Measurements from ENCODE around the gene GGT5.

The GGT5 gene

DNA sequence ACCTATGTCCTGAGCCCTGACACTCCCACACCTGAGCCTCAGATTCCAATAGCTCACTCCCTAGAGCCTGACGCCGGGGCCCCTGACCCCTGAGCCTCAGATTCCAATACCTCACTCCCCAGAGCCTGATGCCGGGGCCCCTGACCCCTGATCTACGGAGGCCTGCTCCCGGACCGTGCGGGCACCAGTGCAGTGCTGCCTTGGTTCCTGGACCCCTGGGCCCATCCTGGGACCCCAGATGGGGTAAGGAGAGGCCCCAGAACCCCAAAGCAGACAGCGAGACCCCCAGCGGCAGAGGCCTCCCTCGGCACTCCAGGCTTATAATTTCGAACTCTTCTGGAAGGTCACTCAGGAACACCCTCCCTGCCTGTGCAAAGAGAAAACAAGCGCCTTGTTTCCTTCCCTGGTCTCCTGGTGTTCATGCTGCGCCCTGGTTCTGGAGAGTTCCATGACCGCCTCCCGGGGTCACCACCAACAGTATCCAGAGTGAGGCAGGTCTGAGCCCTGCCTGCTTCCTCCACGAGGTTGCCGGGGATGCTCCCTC is 56.1 kb downstream of the GGT5 start:
- Histone ChIP-seq H2BK15ac (ENCODE audit: low read length) (peak overlapping the region; percentile 83), H3K27ac (replicated peaks; ENCODE audit: low read length) (no peak overlapping the region), H3K27me3 (ENCODE audit: control insufficient read depth in 3 of 3, insufficient read depth in 3 of 3, low read depth in 1 of 3, low read length in 3 of 3) (no peaks in the 10 kb centered on the region), H2BK120ac (ENCODE audit: low read depth, low read length) (no peak overlapping the region), H4K8ac (ENCODE audit: low read depth, low read length) (no peak overlapping the region), H3K9ac (ENCODE audit: low read depth, low read length, poor library complexity) (peak overlapping the region; percentile 76), H3K18ac (ENCODE audit: low read length) (no peak overlapping the region), H3K9me3 (replicated peaks in 1 of 2; ENCODE audit: control insufficient read depth in 2 of 2, insufficient read depth in 1 of 2, low read depth in 1 of 2, low read length in 2 of 2) (peaks cover 0 to 2% of the 10 kb centered on the region in 2 donors), H3K36me3 (replicated peaks in 1 of 2; ENCODE audit: control insufficient read depth in 2 of 2, insufficient read depth in 2 of 2, low read length in 2 of 2) (no peaks in the 10 kb centered on the region), H4K91ac (ENCODE audit: low read depth, low read length, poor library complexity) (no peak overlapping the region), H2BK5ac (ENCODE audit: low read length) (no peak overlapping the region), H3K4me1 (ENCODE audit: control insufficient read depth in 2 of 2, insufficient read depth in 1 of 2, low read depth in 1 of 2, low read length in 2 of 2) (no peaks in the 10 kb centered on the region), H2AFZ (ENCODE audit: low read length) (peak overlapping the region; percentile 71), H3K4ac (ENCODE audit: low read length) (no peak overlapping the region), H3K23ac (ENCODE audit: low read depth, low read length, poor library complexity) (no peak overlapping the region), H2AK5ac (ENCODE audit: low read depth, low read length) (peak overlapping the region; percentile 92), H3K14ac (ENCODE audit: low read length) (no peak overlapping the region), H3K4me2 (ENCODE audit: insufficient read depth, low read length, poor library complexity, severe bottlenecking) (no peak overlapping the region), H3K4me3 (ENCODE audit: low read length in 2 of 2) (no peak overlapping the region), H3K79me1 (ENCODE audit: low read depth, low read length) (peaks cover 2% of the 10 kb centered on the region), H2BK12ac (ENCODE audit: low read length) (no peak overlapping the region)
- no CpG with 5 or more reads among the region's 17 CpGs for WGBS, 2 donors (ENCODE audit: extremely low coverage in 2 of 2, insufficient read length in 2 of 2, insufficient replicate concordance in 1 of 2)
- no peak for DNase-seq (ENCODE audit: low spot score)

DNA sequence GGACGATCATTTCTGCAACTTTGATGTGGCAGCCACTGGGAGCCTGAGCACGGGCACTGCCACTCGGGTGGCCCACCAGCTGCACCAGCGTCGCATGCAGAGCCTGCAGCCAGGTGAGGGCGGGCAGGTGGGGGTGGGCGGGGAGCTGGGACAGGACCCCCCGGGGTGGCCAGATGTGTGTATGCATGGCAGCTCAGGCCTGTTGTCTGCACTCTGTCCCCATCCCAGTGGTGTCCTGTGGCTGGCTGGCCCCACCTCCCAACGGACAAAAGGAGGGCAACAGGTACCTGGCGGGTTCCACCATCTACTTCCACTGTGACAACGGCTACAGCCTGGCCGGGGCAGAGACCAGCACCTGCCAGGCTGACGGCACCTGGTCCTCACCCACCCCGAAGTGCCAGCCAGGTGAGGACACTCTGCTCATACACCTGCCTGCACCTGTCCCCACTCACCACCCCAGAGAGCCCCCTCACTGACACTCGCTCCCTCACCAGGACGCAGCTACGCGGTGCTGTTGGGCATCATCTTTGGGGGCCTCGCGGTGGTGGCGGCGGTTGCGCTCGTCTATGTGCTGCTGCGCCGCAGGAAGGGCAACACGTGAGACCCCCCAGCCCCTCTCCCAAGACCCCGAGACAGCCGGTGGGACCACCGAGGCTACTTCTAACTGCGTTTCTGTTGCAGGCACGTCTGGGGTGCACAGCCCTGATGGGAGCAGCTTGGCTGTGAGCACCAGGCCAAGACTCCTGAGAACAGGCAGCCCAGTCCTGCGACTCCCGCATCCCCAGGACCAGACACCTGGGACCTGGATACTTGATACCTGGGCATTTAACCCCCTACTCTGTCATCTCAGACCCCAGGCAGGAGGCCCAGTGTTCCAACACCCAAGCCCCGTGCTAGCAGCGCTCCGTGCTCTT is 56.9 kb downstream of the GGT5 start:
- no peak overlapping the region for H3K23ac ChIP-seq (ENCODE audit: low read depth, low read length, poor library complexity)
- no peak overlapping the region for H3K18ac ChIP-seq (ENCODE audit: low read length)
- H2BK12ac ChIP-seq (ENCODE audit: low read length): no peak overlapping the region
- H2BK5ac ChIP-seq (ENCODE audit: low read length): no peak overlapping the region
- no CpG with 5 or more reads among the region's 37 CpGs for WGBS, 2 donors (ENCODE audit: extremely low coverage in 2 of 2, insufficient read length in 2 of 2, insufficient replicate concordance in 1 of 2)
- no peak overlapping the region for H4K8ac ChIP-seq (ENCODE audit: low read depth, low read length)
- H3K4me3 ChIP-seq (ENCODE audit: low read length in 2 of 2): no peak overlapping the region
- DNase-seq (ENCODE audit: low spot score): no peak
- no peak overlapping the region for H3K4ac ChIP-seq (ENCODE audit: low read length)
- H3K27me3 ChIP-seq (ENCODE audit: control insufficient read depth in 3 of 3, insufficient read depth in 3 of 3, low read depth in 1 of 3, low read length in 3 of 3): no peaks in the 10 kb centered on the region
- H3K9me3 ChIP-seq (replicated peaks in 1 of 2; ENCODE audit: control insufficient read depth in 2 of 2, insufficient read depth in 1 of 2, low read depth in 1 of 2, low read length in 2 of 2): peaks cover 0 to 2% of the 10 kb centered on the region in 2 donors
- peaks cover 2% of the 10 kb centered on the region for H3K79me1 ChIP-seq (ENCODE audit: low read depth, low read length)
- no peak overlapping the region for H3K27ac ChIP-seq (replicated peaks; ENCODE audit: low read length)
- no peaks in the 10 kb centered on the region for H3K4me1 ChIP-seq (ENCODE audit: control insufficient read depth in 2 of 2, insufficient read depth in 1 of 2, low read depth in 1 of 2, low read length in 2 of 2)
- no peaks in the 10 kb centered on the region for H3K36me3 ChIP-seq (replicated peaks in 1 of 2; ENCODE audit: control insufficient read depth in 2 of 2, insufficient read depth in 2 of 2, low read length in 2 of 2)
- H2AFZ ChIP-seq (ENCODE audit: low read length): no peak overlapping the region
- H3K4me2 ChIP-seq (ENCODE audit: insufficient read depth, low read length, poor library complexity, severe bottlenecking): no peak overlapping the region
- H2BK120ac ChIP-seq (ENCODE audit: low read depth, low read length): no peak overlapping the region
- H3K9ac ChIP-seq (ENCODE audit: low read depth, low read length, poor library complexity): no peak overlapping the region
- H4K91ac ChIP-seq (ENCODE audit: low read depth, low read length, poor library complexity): no peak overlapping the region
- H2BK15ac ChIP-seq (ENCODE audit: low read length): no peak overlapping the region
- no peak overlapping the region for H3K14ac ChIP-seq (ENCODE audit: low read length)
- H2AK5ac ChIP-seq (ENCODE audit: low read depth, low read length): peak overlapping the region; percentile 28

DNA sequence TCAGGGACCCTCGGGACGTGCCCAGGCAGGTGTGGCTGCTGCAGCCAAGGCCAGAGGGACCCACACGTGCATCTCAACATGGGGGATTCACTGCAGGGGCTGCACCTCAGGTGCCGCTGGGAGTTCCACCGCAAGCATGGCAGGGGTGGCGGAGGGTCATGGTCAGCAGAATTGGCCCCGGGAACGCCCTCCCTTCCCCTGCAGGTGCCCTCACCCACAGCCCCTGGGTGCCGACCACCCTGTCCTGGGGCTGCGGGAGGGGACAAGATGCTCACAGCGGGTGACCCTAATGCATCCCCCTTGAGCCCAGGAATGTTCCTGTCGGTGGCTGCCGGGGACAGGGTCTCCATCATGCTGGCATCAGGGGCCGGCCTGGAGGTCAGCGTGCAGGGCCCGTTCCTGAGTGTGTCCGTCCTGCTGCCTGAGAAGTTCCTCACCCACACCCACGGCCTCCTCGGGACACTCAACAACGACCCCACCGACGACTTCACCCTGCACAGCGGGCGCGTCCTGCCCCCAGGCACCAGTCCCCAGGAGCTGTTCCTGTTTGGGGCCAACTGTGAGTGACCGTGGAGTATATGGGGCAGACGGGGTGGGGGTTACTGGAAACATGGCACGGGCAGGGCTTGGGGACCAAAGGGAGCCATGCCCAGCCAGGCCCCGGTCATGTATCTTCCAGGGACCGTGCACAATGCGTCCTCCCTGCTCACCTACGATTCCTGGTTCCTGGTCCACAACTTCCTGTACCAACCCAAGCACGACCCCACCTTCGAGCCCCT is 57.8 kb downstream of the GGT5 start:
- H3K36me3 ChIP-seq (replicated peaks in 1 of 2; ENCODE audit: control insufficient read depth in 2 of 2, insufficient read depth in 2 of 2, low read length in 2 of 2): no peaks in the 10 kb centered on the region
- peak overlapping the region; percentile 37 for H2AK5ac ChIP-seq (ENCODE audit: low read depth, low read length)
- no peak overlapping the region for H3K4ac ChIP-seq (ENCODE audit: low read length)
- H3K9me3 ChIP-seq (replicated peaks in 1 of 2; ENCODE audit: control insufficient read depth in 2 of 2, insufficient read depth in 1 of 2, low read depth in 1 of 2, low read length in 2 of 2): no peaks in the 10 kb centered on the region
- no peak overlapping the region for H3K9ac ChIP-seq (ENCODE audit: low read depth, low read length, poor library complexity)
- H2BK15ac ChIP-seq (ENCODE audit: low read length): peak overlapping the region; percentile 85
- H3K4me1 ChIP-seq (ENCODE audit: control insufficient read depth in 2 of 2, insufficient read depth in 1 of 2, low read depth in 1 of 2, low read length in 2 of 2): no peaks in the 10 kb centered on the region
- no peak overlapping the region for H4K8ac ChIP-seq (ENCODE audit: low read depth, low read length)
- H3K18ac ChIP-seq (ENCODE audit: low read length): peak overlapping the region; percentile 4
- no peak overlapping the region for H4K91ac ChIP-seq (ENCODE audit: low read depth, low read length, poor library complexity)
- H3K4me2 ChIP-seq (ENCODE audit: insufficient read depth, low read length, poor library complexity, severe bottlenecking): no peak overlapping the region
- H3K4me3 ChIP-seq (ENCODE audit: low read length in 2 of 2): no peak overlapping the region
- H2BK5ac ChIP-seq (ENCODE audit: low read length): peak overlapping the region; percentile 24
- no peaks in the 10 kb centered on the region for H3K27me3 ChIP-seq (ENCODE audit: control insufficient read depth in 3 of 3, insufficient read depth in 3 of 3, low read depth in 1 of 3, low read length in 3 of 3)
- DNase-seq (ENCODE audit: low spot score): no peak
- no CpG with 5 or more reads among the region's 34 CpGs for WGBS, 2 donors (ENCODE audit: extremely low coverage in 2 of 2, insufficient read length in 2 of 2, insufficient replicate concordance in 1 of 2)
- H2BK12ac ChIP-seq (ENCODE audit: low read length): peak overlapping the region; percentile 16
- H3K23ac ChIP-seq (ENCODE audit: low read depth, low read length, poor library complexity): peak overlapping the region; percentile 43
- H2AFZ ChIP-seq (ENCODE audit: low read length): no peak overlapping the region
- peaks cover 2% of the 10 kb centered on the region for H3K79me1 ChIP-seq (ENCODE audit: low read depth, low read length)
- peak overlapping the region; percentile 38 for H3K14ac ChIP-seq (ENCODE audit: low read length)
- no peak overlapping the region for H3K27ac ChIP-seq (replicated peaks; ENCODE audit: low read length)
- no peak overlapping the region for H2BK120ac ChIP-seq (ENCODE audit: low read depth, low read length)

DNA sequence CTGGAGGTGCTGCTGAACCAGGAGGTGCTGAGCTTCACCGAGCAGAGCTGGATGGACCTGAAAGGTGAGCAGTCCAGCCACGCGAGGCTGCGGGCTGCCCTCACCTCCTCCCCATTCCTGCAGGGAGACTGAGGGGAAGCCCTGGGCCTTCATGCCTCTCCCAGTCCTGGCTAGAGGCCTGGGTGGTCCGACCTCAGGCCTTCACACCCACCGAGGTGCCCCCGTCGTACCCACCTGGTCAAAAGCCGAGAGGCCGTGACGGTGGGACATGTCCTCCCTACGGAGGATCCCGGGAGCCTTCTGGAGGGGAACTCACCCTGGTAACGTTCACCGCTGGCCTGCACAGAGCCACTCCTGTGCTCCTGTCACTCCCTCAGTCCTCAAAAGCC is 58.5 kb downstream of the GGT5 start:
- H2BK15ac ChIP-seq (ENCODE audit: low read length): peak overlapping the region; percentile 85
- H3K27ac ChIP-seq (replicated peaks; ENCODE audit: low read length): no peak overlapping the region
- H3K4me1 ChIP-seq (ENCODE audit: control insufficient read depth in 2 of 2, insufficient read depth in 1 of 2, low read depth in 1 of 2, low read length in 2 of 2): peaks cover 3% of the 10 kb centered on the region in 2 donors
- peak overlapping the region; percentile 41 for H2BK12ac ChIP-seq (ENCODE audit: low read length)
- H3K9ac ChIP-seq (ENCODE audit: low read depth, low read length, poor library complexity): peak overlapping the region; percentile 60
- peak overlapping the region; percentile 25 for H3K14ac ChIP-seq (ENCODE audit: low read length)
- H3K79me1 ChIP-seq (ENCODE audit: low read depth, low read length): peaks cover 3% of the 10 kb centered on the region
- peak overlapping the region; percentile 11 for H3K4ac ChIP-seq (ENCODE audit: low read length)
- peak overlapping the region; percentile 43 for H3K23ac ChIP-seq (ENCODE audit: low read depth, low read length, poor library complexity)
- DNase-seq (ENCODE audit: low spot score): no peak
- peak overlapping the region; percentile 24 for H2BK5ac ChIP-seq (ENCODE audit: low read length)
- no peak overlapping the region for H2AFZ ChIP-seq (ENCODE audit: low read length)
- H4K91ac ChIP-seq (ENCODE audit: low read depth, low read length, poor library complexity): no peak overlapping the region
- H3K4me3 ChIP-seq (ENCODE audit: low read length in 2 of 2): no peak overlapping the region
- WGBS, 2 donors (ENCODE audit: extremely low coverage in 2 of 2, insufficient read length in 2 of 2, insufficient replicate concordance in 1 of 2): no CpG with 5 or more reads among the region's 15 CpGs
- peak overlapping the region; percentile 56 for H2AK5ac ChIP-seq (ENCODE audit: low read depth, low read length)
- H3K4me2 ChIP-seq (ENCODE audit: insufficient read depth, low read length, poor library complexity, severe bottlenecking): no peak overlapping the region
- no peaks in the 10 kb centered on the region for H3K36me3 ChIP-seq (replicated peaks in 1 of 2; ENCODE audit: control insufficient read depth in 2 of 2, insufficient read depth in 2 of 2, low read length in 2 of 2)
- no peaks in the 10 kb centered on the region for H3K27me3 ChIP-seq (ENCODE audit: control insufficient read depth in 3 of 3, insufficient read depth in 3 of 3, low read depth in 1 of 3, low read length in 3 of 3)
- H3K9me3 ChIP-seq (replicated peaks in 1 of 2; ENCODE audit: control insufficient read depth in 2 of 2, insufficient read depth in 1 of 2, low read depth in 1 of 2, low read length in 2 of 2): no peaks in the 10 kb centered on the region
- peak overlapping the region; percentile 48 for H3K18ac ChIP-seq (ENCODE audit: low read length)
- H2BK120ac ChIP-seq (ENCODE audit: low read depth, low read length): no peak overlapping the region
- peak overlapping the region; percentile 3 for H4K8ac ChIP-seq (ENCODE audit: low read depth, low read length)
